Upper lobe of left lung (tissue), 4 donors: ENCODE data around the gene KIF13A.

Experiments
- CTCF ChIP-seq, 6 experiments: fragments of 450-650 bp in 4 of 6; fragments of 200-600 bp in 2 of 6; sonication (generic) in 2 of 6; IDR thresholded peaks; one replicate each; pipeline ENCODE4 v1.5.1; 2016 to 2019; ENCODE audit warnings: antibody characterized with exemption in 6 of 6
- POLR2A ChIP-seq, 4 donors: fragments of 450-650 bp; IDR thresholded peaks; one replicate each; pipeline ENCODE4 v1.5.1; 2016 to 2017; ENCODE audit warnings: antibody characterized with exemption in 4 of 4, mild to moderate bottlenecking in 2 of 4
- POLR2AphosphoS5 ChIP-seq, 2 donors: sonication (generic); formaldehyde crosslinking; IDR thresholded peaks; one replicate each; pipeline ENCODE4 v1.5.1; 2017; ENCODE audit warnings: antibody characterized with exemption in 2 of 2

- TF ChIP-seq CTCF (IDR thresholded peaks at IDR 0.05) (no peak), POLR2A (IDR thresholded peaks at IDR 0.05) (no peak), POLR2AphosphoS5 (IDR thresholded peaks at IDR 0.05) (no peak)
These were observed 249.7 kb downstream of the KIF13A start for GRCh38 chr6:17737704-17738252.
